Endothelial cell of hepatic sinusoid (primary cell): Measurements from ENCODE around the gene PAX7.
"Not testable (repeated sequence)": the region's sequence is repeated elsewhere in the genome, so short reads cannot be mapped to it uniquely, and the experiment has no call there.

Source experiments
- in situ Hi-C: cut with HindIII; loops from 2 replicates; pipeline ENCODE4 v1.10.0; 2017; ENCODE audit warnings: low sequenced_read_pairs

PAX7 gene

GRCh38 chr1:18723701-18724411 lies 93.2 kb downstream of the PAX7 start:
- in situ Hi-C loops: loop anchor here (5.0 kb wide), 1 partner anchor 57 kb away; no protein-coding TSS in a partner anchor

GRCh38 chr1:18724801-18725200 lies 94.2 kb downstream of the PAX7 start:
- in situ Hi-C loops: loop anchor here (5.0 kb wide), 1 partner anchor 58 kb away; no protein-coding TSS in a partner anchor

GRCh38 chr1:18725231-18725895 lies 94.7 kb downstream of the PAX7 start:
- in situ Hi-C loops: no loop called here

DNA sequence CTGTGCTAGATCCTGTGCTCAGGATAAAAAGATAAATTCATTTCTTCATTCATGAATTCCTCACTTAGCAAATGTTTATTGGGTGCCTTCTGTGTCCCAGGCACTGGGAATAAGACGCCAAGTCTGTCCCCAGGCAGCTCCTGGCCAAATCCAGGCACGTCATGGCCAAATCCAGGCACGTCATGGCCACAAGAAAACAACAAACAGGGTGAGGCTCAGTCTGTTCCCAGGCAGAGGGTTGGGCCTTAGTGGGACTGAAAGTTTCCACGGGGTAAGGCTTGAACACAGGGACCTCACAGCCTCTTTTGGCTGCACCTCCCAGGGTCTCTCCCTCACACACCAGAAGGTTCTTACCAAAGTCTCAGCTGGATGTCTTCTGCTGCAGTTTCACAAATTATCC lies 95.7 kb downstream of the PAX7 start:
- in situ Hi-C loops: no loop called here

DNA sequence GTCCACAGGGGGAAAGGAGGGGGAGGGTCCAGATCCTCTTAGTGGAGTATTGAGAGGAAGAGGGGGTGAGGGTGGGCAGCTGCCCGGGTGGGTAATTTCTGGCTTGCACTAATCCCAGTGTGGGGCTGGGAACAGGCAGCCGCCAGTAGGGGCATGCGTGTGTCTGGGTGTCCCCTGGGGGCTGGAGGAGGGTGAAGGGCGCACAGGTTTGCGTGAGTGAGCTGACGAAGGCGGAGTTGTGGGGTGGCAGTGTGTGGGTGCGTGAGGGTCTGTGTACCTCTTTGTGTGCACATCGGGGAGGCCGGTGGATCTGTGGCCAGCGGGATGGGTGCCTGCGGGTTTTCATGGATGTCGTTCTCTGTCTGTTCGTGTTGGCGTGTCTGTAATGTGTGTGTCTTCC lies 97.3 kb downstream of the PAX7 start:
- in situ Hi-C loops: no loop called here

DNA sequence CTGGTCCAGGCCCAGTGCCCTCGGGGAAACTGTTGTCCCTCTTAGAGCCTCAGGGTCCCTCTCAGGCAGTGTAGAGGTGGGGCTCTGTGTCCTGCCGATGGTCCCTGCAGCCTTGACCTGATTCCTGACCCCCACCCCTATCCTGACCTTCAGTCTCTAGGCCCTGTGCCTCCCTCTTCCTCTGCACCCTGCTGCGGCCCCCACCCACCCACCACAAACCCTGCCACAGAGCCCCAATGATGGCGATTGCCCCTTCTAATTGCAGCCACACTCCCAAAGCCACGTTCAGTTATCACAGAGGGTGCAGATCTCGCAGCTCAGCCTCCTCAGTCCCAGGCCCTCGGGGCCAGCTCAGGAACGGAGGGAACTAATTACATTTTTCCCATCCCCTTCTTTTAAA lies 99.7 kb downstream of the PAX7 start:
- in situ Hi-C loops: no loop called here

DNA sequence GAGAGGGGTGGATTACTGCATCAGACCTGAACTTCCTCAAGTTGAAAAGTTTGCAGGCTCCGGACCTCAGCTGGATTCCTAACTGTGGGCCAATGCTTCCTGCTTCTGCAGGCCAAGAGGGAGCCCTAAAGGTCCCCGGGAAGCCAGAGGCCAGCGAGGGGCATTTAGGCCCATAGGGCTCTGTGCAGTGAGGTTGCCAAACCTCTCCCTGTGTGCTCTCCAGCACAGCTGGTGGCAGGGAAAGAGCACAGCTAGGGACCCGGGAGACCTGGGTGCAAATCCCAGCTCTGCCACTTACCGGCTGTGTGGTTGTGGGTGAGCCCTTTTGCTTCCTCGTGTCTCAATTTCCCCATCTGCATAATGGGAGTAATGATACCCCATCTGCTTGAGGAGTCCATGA lies 100.5 kb downstream of the PAX7 start:
- in situ Hi-C loops: no loop called here

- in situ Hi-C loops: no loop called here
Measured at GRCh38 chr1:18731591-18732235, 101.1 kb downstream of the PAX7 start.

GRCh38 chr1:18732686-18733085 lies 102.0 kb downstream of the PAX7 start:
- in situ Hi-C loops: no loop called here

DNA sequence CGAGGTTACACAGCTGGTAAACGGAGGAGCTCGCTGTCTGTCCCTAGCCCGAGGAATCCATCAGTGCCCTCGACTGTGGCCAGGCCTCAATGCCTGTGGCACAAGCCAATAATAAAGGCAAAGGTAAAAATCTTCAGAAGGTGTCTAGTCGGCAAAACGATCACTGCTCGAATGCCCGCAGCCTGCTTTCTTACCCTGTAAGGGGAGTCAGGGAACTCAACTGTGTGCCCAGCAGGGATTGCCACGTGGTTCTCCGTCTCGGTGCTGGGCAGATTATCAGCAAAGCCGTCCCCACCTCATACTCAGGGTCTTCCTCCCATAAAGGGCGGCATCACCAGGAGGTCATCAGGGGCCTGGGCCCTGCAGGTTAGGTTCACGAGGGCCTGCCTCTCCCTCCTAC lies 103.4 kb downstream of the PAX7 start:
- in situ Hi-C loops: no loop called here

GRCh38 chr1:18734461-18735223 lies 104.0 kb downstream of the PAX7 start:
- in situ Hi-C loops: no loop called here

- in situ Hi-C loops: no loop called here
Measured at GRCh38 chr1:18735224-18735997, 104.8 kb downstream of the PAX7 start.

GRCh38 chr1:18736958-18737357 lies 106.3 kb downstream of the PAX7 start:
- in situ Hi-C loops: no loop called here

- in situ Hi-C loops: no loop called here
Measured at GRCh38 chr1:18738126-18738525, 107.5 kb downstream of the PAX7 start.

DNA sequence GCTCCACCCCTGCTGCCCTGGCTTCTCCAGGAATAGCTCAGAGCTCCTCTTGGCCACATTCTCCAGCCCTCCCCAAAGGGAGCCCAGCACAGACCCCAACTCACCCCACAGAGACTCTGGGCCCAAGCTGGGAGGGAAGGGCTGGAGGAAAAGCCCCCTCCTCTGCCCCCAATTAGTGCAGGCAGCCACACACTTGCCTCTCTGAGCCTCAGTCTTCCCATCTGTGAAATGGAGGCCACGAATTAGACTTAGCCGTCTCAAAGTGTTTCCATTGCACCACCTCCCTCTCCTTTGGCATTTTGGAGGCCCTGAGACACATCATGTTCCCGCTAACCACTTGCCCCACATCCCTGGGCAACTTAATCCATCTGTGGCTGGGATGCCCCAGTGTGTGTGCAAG lies 108.0 kb downstream of the PAX7 start:
- in situ Hi-C loops: no loop called here

DNA sequence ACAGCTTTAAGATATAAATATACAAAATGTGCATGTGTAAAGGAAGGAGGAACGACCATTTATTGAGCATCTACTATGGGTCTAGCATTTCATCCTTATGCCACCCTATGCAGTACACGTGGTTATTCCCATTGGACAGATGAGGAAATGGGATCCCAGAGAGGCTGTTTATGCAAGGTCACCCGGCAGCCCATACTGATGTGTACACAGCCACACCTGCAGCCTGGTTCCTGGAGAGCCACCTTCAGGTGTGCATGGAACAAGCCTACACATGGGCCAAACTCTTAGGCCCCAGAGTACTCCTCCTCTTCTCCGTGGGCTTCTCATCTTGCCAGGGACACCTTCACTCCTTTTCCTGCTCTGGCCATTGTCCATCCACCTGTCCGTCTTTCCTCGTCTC lies 108.8 kb downstream of the PAX7 start:
- in situ Hi-C loops: no loop called here

- in situ Hi-C loops: no loop called here
Measured at GRCh38 chr1:18739897-18740296, 109.3 kb downstream of the PAX7 start.

- in situ Hi-C loops: no loop called here
Measured at GRCh38 chr1:18740617-18741016, 110.0 kb downstream of the PAX7 start.

DNA sequence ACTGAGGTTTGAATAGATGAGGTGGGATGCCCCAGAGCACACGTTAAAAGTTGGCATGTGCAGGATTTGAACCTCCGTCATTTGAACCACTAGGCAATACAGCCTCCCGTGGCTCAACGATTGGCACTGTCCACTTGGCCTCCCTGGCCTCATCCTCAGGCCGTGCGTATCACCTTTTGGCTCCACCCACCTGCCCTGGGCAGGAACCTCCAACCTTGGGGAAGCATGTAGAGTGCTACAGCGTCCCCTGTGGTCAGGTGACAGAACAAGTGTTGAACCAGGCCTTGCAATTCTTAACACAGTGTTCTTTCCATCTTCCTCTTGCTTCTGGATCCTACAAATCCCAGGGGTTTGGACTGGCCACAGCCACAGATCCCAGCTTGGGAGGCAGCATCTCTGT lies 112.6 kb downstream of the PAX7 start:
- in situ Hi-C loops: no loop called here

- in situ Hi-C loops: not testable (repeated sequence)
Measured at GRCh38 chr1:18744381-18744780, 113.7 kb downstream of the PAX7 start.

DNA sequence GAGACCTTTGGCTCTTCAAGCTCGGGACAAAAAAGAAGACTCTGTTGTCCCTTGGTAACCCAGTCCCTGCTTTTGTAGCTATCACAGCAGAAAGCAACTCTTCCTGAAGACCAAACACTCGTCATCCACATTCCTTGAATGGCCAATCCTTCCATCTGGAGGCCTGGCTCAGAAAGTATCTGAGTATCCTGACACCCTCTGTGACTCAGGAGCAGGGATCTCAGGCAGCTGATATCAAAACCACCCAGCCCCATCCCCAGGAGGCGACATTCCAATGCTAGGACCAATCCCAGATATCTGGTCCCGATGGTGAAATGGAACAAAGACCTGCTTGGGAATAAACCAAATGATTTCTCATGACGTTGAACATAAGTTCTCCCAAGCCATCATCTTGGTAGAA lies 116.3 kb downstream of the PAX7 start:
- in situ Hi-C loops: no loop called here
